Suprapubic skin (tissue), 4 donors: ENCODE measurements around the gene MUTYH. TPM values are rescaled to one million over a fixed set of nuclear protein-coding genes. Genes with fewer than 3 reads are reported as not detected.

ENCODE experiments used
- DNase-seq, 2 donors: peaks; one replicate each; pipeline ENCODE4 v3.0.0-alpha.2; 2019; ENCODE audit warnings: low spot score in 2 of 2
- H3K27ac ChIP-seq: fragments of 200-600 bp; sonication (generic); one replicate; pipeline ENCODE4 v1.5.1; 2019
- H3K27me3 ChIP-seq: fragments of 200-600 bp; sonication (generic); one replicate; pipeline ENCODE4 v1.5.1; 2019
- H3K36me3 ChIP-seq: fragments of 200-600 bp; sonication (generic); one replicate; pipeline ENCODE4 v1.5.1; 2019
- H3K4me1 ChIP-seq: fragments of 200-600 bp; sonication (generic); one replicate; pipeline ENCODE4 v1.5.1; 2019
- H3K4me3 ChIP-seq: fragments of 200-600 bp; sonication (generic); one replicate; pipeline ENCODE4 v1.5.1; 2019; ENCODE audit warnings: mild to moderate bottlenecking
- H3K9me3 ChIP-seq: fragments of 200-600 bp; sonication (generic); one replicate; pipeline ENCODE4 v1.5.1; 2019
- CTCF ChIP-seq, 2 donors: fragments of 200-600 bp in 1 of 2; fragments of 450-650 bp in 1 of 2; sonication (generic) in 1 of 2; IDR thresholded peaks; one replicate each; pipeline ENCODE4 v1.5.1; 2016 to 2019; ENCODE audit warnings: antibody characterized with exemption in 2 of 2, mild to moderate bottlenecking in 1 of 2, moderate library complexity in 1 of 2
- EP300 ChIP-seq: sonication (generic); formaldehyde crosslinking; IDR thresholded peaks from one replicate; pipeline ENCODE4 v1.6.1; 2017; ENCODE audit warnings: antibody characterized with exemption
- POLR2A ChIP-seq, 2 donors: fragments of 450-650 bp; IDR thresholded peaks; one replicate each; pipeline ENCODE4 v1.6.1; 2017; ENCODE audit warnings: antibody characterized with exemption in 2 of 2, mild to moderate bottlenecking in 2 of 2, moderate library complexity in 2 of 2
- POLR2AphosphoS5 ChIP-seq, 3 donors: sonication (generic); formaldehyde crosslinking; IDR thresholded peaks; one replicate each; pipeline ENCODE4 v1.6.1; 2017; ENCODE audit warnings: antibody characterized with exemption in 3 of 3
- WGBS: methylation state at CpG from one replicate; pipeline ENCODE4 v1.1.5; 2018; 5-methylcytosine and 5-hydroxymethylcytosine counted together
- total RNA-seq, 4 donors: library from RNA; depleted of rRNA; stranded (reverse); fragments of >200 nt; gene quantifications; one replicate each; pipeline ENCODE4 v1.1.0, GENCODE V29; 2016

The MUTYH gene
- total RNA-seq, 4 donors from 2014 or later = 22.1 to 38.2 (median 30.7) TPM

GRCh38 chr1:45282351-45282750 lies 57.9 kb downstream of the MUTYH start:
- H3K4me1 ChIP-seq = no peaks in the 10 kb centered on the region
- no peak for DNase-seq
- no peaks in the 10 kb centered on the region for H3K27me3 ChIP-seq
- H3K4me3 ChIP-seq = no peak overlapping the region
- H3K9me3 ChIP-seq = no peaks in the 10 kb centered on the region
- TF ChIP-seq EP300 (no peak), POLR2A (IDR thresholded peaks at IDR 0.05) (no peak), POLR2AphosphoS5 (IDR thresholded peaks at IDR 0.05) (no peak), CTCF (IDR thresholded peaks at IDR 0.05) (no peak)
- no peaks in the 10 kb centered on the region for H3K36me3 ChIP-seq
- WGBS = 68% methylated on average over 3 of the region's 3 CpGs
- no peak overlapping the region for H3K27ac ChIP-seq

Other genes with a start within 250 kb of the MUTYH start
- gene ZSWIM5, start 133.8 kb downstream of the MUTYH start, total RNA-seq = 1 to 10 TPM; 1.9 to 3.5 (median 2.8) TPM
- 1 to 10 TPM in 3 of 4 donors, not detected in 1; 1.1 to 3.3 (median 2.7) TPM for gene HPDL, start 13.5 kb downstream of the MUTYH start, total RNA-seq
- gene TOE1, start 270 bp downstream of the MUTYH start, total RNA-seq = 1 to 10 TPM; 5.5 to 8.5 (median 8.5) TPM
- 10 to 100 TPM; 16.0 to 28.9 (median 22.8) TPM for gene TESK2, start 150.7 kb upstream of the MUTYH start, total RNA-seq
- gene CCDC163, start 159.6 kb upstream of the MUTYH start, total RNA-seq = 1 to 10 TPM in 1 of 4 donors, under 1 TPM in 3; 0.64 to 1.3 (median 0.83) TPM
- gene MMACHC, start 159.9 kb upstream of the MUTYH start, total RNA-seq = 1 to 10 TPM; 2.3 to 4.2 (median 3.1) TPM
- gene PRDX1, start 181.4 kb upstream of the MUTYH start, total RNA-seq = 100 to 1,000 TPM; 134 to 365 (median 296) TPM
- gene AKR1A1, start 210.4 kb upstream of the MUTYH start, total RNA-seq = 10 to 100 TPM; 60.1 to 87.1 (median 82.8) TPM
- 10 to 100 TPM; 44.2 to 79.3 (median 55.9) TPM for gene NASP, start 243.6 kb upstream of the MUTYH start, total RNA-seq